SIG-M5 treated with dmso at 0.1 percent for 504 hours (cell line): Measurements from ENCODE around the gene FAM76B.

ENCODE experiments used
- DNase-seq: peaks from one replicate; lab custom pipeline; 2025; ENCODE audit not compliant: unreplicated experiment; lab: John Stamatoyannopoulos, UW

Gene FAM76B

GRCh38 chr11:95732930-95733602 lies 56.5 kb downstream of the FAM76B start:
- no peak for DNase-seq

GRCh38 chr11:95729462-95729861 lies 60.1 kb downstream of the FAM76B start:
- DNase-seq: no peak

DNA sequence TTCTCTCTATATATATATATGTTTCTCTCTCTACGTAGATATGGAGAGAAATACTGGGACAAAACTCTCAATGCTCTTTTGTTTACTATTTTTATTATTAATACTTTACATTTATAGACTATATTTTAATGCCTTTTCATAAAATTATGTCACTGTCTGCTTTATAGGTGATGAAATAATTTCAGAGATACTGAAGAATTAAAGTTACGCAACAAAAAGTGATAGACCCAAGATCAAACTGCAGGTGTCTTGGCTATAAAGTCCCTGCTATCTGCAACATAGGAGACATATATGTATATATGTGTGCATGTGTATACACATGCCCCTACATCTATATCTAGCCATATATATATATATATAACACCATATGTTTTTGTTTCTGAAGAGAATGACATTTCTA lies 60.8 kb downstream of the FAM76B start:
- DNase-seq: no peak

DNA sequence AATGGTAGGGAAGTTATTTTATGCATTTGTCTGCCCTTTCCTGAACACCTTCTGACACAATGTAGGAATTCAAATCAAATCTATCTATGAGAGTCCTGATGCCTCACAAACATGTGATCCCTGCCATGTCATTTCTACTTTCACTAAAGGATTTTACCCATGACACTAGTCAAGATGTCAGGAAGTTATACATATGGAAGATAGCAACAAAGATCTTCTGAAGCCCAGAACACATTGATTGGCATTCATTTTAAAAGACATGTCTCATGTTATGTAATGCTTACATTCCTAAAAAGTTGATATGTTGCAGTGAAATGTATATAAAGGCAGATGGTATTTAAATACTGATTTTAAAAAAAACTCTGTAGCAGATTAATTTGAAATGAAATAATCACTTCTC lies 61.5 kb downstream of the FAM76B start:
- DNase-seq: no peak

DNA sequence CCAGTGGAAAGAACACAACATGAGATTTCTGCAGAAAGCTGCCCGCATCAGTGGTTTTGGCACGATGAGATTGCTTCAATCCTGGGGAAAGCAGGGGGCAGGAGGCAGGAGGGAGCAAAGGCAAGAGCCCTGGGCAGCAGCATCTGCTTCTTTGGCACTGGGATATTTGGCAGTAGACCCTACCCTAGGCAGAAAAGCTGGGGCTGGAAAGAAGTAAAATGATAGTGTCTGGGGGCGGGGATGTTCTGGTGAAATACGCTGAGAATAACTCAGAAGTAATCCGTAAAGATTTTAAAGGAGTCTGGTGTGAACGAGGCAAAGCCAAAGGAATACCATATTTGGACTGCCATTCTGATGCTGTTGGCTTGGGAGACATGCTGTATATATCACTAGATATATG lies 62.0 kb downstream of the FAM76B start:
- DNase-seq: no peak

- no peak for DNase-seq
Observed at GRCh38 chr11:95727111-95727510, 62.5 kb downstream of the FAM76B start.

- no peak for DNase-seq
Observed at GRCh38 chr11:95725196-95725595, 64.4 kb downstream of the FAM76B start.

DNA sequence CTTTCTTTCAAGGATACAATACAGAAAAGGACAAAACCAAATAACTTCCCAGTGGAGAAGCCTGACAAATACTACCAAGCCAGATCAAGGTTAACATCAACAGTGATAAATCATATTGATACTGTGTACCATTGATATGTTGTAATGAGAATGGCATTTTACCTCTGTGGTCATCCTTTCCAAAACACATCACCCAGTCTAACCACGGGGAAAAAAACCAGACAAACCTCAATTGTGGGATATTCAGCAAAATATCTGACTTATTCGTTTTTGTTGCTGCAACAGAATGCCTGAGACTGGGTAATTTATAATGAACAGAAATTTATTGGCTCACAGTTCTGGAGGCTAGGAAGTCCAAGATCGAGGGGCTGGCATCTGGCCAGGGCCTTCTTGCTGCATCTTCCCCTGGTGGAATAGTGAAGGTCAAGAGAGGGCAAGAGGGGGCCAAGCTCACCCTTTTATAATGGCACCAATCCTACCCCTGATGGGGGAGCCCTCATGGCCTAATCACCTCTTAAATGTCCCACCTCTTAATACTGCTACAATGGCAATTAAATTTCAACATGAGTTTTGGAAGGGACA lies 66.1 kb downstream of the FAM76B start:
- DNase-seq: no peak

GRCh38 chr11:95720195-95720594 lies 69.4 kb downstream of the FAM76B start:
- no peak for DNase-seq
